Left forelimb (tissue), 1 donor: ENCODE results near the gene PPP6R1.

ENCODE experiments used
- DNase-seq: peaks from one replicate; pipeline ENCODE4 v3.0.0-alpha.2; 2018; ENCODE audit warnings: low spot score

The PPP6R1 gene

GRCh38 chr19:55181740-55182139 is 77.1 kb downstream of the PPP6R1 start:
- no peak for DNase-seq
